ENCODE measurements around the gene B4GALNT2.
"Not testable (repeated sequence)": the region's sequence is repeated elsewhere in the genome, so short reads cannot be mapped to it uniquely, and the experiment has no call there.

B4GALNT2 gene

GRCh38 chr17:49132699-49133364 lies at the start of gene B4GALNT2:
TSS of gene B4GALNT2 (plus strand) at chr17:49132769. CDS start at chr17:49132793, 24 bp downstream.
- no peak for DNase-seq

- DNase-seq: not testable (repeated sequence)
Observed at GRCh38 chr17:49085046-49085445, 47.5 kb upstream of the B4GALNT2 start.

GRCh38 chr17:49085565-49086315 lies 46.8 kb upstream of the B4GALNT2 start:
- no peak for DNase-seq

- DNase-seq: no peak
Observed at GRCh38 chr17:49086316-49086605, 46.3 kb upstream of the B4GALNT2 start.

- DNase-seq: no peak
Observed at GRCh38 chr17:49086649-49087048, 45.9 kb upstream of the B4GALNT2 start.

GRCh38 chr17:49089094-49089493 lies 43.5 kb upstream of the B4GALNT2 start:
- DNase-seq: peak; percentile 15

GRCh38 chr17:49090878-49091594 lies 41.5 kb upstream of the B4GALNT2 start:
- DNase-seq: no peak

GRCh38 chr17:49093131-49093530 lies 39.4 kb upstream of the B4GALNT2 start:
- DNase-seq: no peak

- no peak for DNase-seq
Observed at GRCh38 chr17:49100601-49101000, 32.0 kb upstream of the B4GALNT2 start.

- peak; percentile 29 for DNase-seq
Observed at GRCh38 chr17:49101054-49101534, 31.5 kb upstream of the B4GALNT2 start.

GRCh38 chr17:49103360-49103759 lies 29.2 kb upstream of the B4GALNT2 start:
- DNase-seq: not testable (repeated sequence)

- no peak for DNase-seq
Observed at GRCh38 chr17:49104511-49105074, 28.0 kb upstream of the B4GALNT2 start.

- DNase-seq: no peak
Observed at GRCh38 chr17:49106321-49107210, 26.0 kb upstream of the B4GALNT2 start.

- no peak for DNase-seq
Observed at GRCh38 chr17:49107211-49107557, 25.4 kb upstream of the B4GALNT2 start.

- DNase-seq: no peak
Observed at GRCh38 chr17:49108318-49108717, 24.3 kb upstream of the B4GALNT2 start.

GRCh38 chr17:49110509-49110908 lies 22.1 kb upstream of the B4GALNT2 start:
- DNase-seq: no peak

- no peak for DNase-seq
Observed at GRCh38 chr17:49111934-49112333, 20.6 kb upstream of the B4GALNT2 start.

GRCh38 chr17:49112936-49113335 lies 19.6 kb upstream of the B4GALNT2 start:
- DNase-seq: no peak

- DNase-seq: no peak
Observed at GRCh38 chr17:49114703-49115102, 17.9 kb upstream of the B4GALNT2 start.

GRCh38 chr17:49117587-49118230 lies 14.9 kb upstream of the B4GALNT2 start:
- no peak for DNase-seq

- no peak for DNase-seq
Observed at GRCh38 chr17:49120166-49120565, 12.4 kb upstream of the B4GALNT2 start.

GRCh38 chr17:49121696-49122292 lies 10.8 kb upstream of the B4GALNT2 start:
- no peak for DNase-seq
